HCT116 (cell line): ENCODE measurements around the gene TPK1. TPM values are rescaled to one million over a fixed set of nuclear protein-coding genes. Genes with fewer than 3 reads are reported as not detected.

ENCODE experiments used
- ATAC-seq: fragments of 200-7000 bp; cut with Tn5 transposase; 2 replicates; pipeline ENCODE4 v1.9.1; 2020; ENCODE audit warnings: mild to moderate bottlenecking, moderate library complexity
- BruUV-seq: library from RNA; stranded (reverse); fragments of 400-500 nt; replicated peaks from 2 replicates; lab custom pipeline; 2021; lab: Mats Ljungman, UMichigan
- CTCF ChIA-PET: fragments of 300-600 bp; sonication (Branson Sonifier 250); formaldehyde crosslinking; loops from one replicate; lab custom pipeline; 2021; ENCODE audit warnings: antibody characterized with exemption; lab: Charles Lee
- POLR2A ChIA-PET: fragments of 300-600, 350-600 bp; sonication (Branson Sonifier 250); formaldehyde crosslinking; loops from one replicate; lab custom pipeline; 2021; ENCODE audit warnings: antibody characterized with exemption; lab: Charles Lee
- RAD21 ChIA-PET, 2 experiments: fragments of 300-600 bp; sonication (Branson Sonifier 250); formaldehyde crosslinking; loops; one replicate each; lab custom pipeline; 2023; ENCODE audit warnings: low total read pairs in 2 of 2; ENCODE audit not compliant: uncharacterized antibody in 2 of 2, unreplicated experiment in 2 of 2, low non-redundant PET in 1 of 2; lab: Charles Lee
- DNase-seq: peaks from one replicate; pipeline ENCODE4 v3.0.0-alpha.2; 2010; ENCODE audit warnings: low read depth, low spot score
- H2AFZ ChIP-seq: fragments of 200-600 bp; shearing (Covaris generic), sonication (generic); 2 replicates; pipeline ENCODE4 v1.6.1; 2017; ENCODE audit warnings: low read depth, mixed run types, mixed read lengths, antibody characterized with exemption, low read length; ENCODE audit not compliant: poor library complexity, severe bottlenecking
- H3K27ac ChIP-seq: 2 replicates; pipeline ENCODE4 v1.5.1; 2012; ENCODE audit warnings: low read depth, low read length
- H3K27me3 ChIP-seq: fragments of 200-600 bp; sonication (generic); 2 replicates; pipeline ENCODE4 v1.6.1; 2016; ENCODE audit warnings: mixed run types, low read length, mixed read lengths; ENCODE audit not compliant: insufficient read depth
- H3K36me3 ChIP-seq, 2 experiments: fragments of 200-500 bp in 1 of 2; fragments of 200-600 bp in 1 of 2; sonication (Bioruptor generic) in 1 of 2; sonication (generic) in 1 of 2; 2 replicates each; pipeline versions ENCODE4 v1.5.1 to v1.6.1; 2014 to 2016; ENCODE audit warnings: low read length in 2 of 2, inconsistent platforms in 1 of 2, mixed read lengths in 1 of 2, mixed run types in 1 of 2; ENCODE audit not compliant: insufficient read depth in 2 of 2, control insufficient read depth in 1 of 2
- H3K4me1 ChIP-seq, 2 experiments: fragments of 200-600 bp in 1 of 2; sonication (generic) in 1 of 2; 2 replicates each; pipeline versions ENCODE4 v1.5.1 to v1.6.1; 2012 to 2017; ENCODE audit warnings: low read length in 2 of 2, inconsistent platforms in 1 of 2, mild to moderate bottlenecking in 1 of 2, mixed read lengths in 1 of 2, mixed run types in 1 of 2, moderate library complexity in 1 of 2; ENCODE audit not compliant: insufficient read depth in 2 of 2, control insufficient read depth in 1 of 2
- H3K4me2 ChIP-seq: fragments of 200-600 bp; sonication (generic); 2 replicates; pipeline ENCODE4 v1.6.1; 2017; ENCODE audit warnings: mixed run types, low read length, mixed read lengths
- H3K4me3 ChIP-seq, 2 experiments: fragments of 200-600 bp in 1 of 2; sonication (generic) in 1 of 2; replicated peaks in 1 of 2; 2 replicates each; pipeline ENCODE4 v1.5.1; 2011 to 2016; ENCODE audit warnings: low read length in 2 of 2, control low read depth in 1 of 2, low read depth in 1 of 2, mild to moderate bottlenecking in 1 of 2, mixed read lengths in 1 of 2, mixed run types in 1 of 2
- H3K79me2 ChIP-seq: fragments of 200-600 bp; sonication (generic); 2 replicates; pipeline ENCODE4 v1.6.1; 2017; ENCODE audit warnings: mild to moderate bottlenecking, mixed run types, low read length, moderate library complexity, mixed read lengths; ENCODE audit not compliant: insufficient read depth
- H3K9ac ChIP-seq: fragments of 200-600 bp; sonication (generic); 2 replicates; pipeline ENCODE4 v1.6.1; 2016; ENCODE audit warnings: low read length, mixed read lengths
- H3K9me2 ChIP-seq: fragments of 200-600 bp; sonication (generic), shearing (Covaris generic); 2 replicates; pipeline ENCODE4 v1.6.1; 2017; ENCODE audit warnings: mixed run types, mild to moderate bottlenecking, moderate library complexity; ENCODE audit not compliant: insufficient read depth
- H3K9me3 ChIP-seq, 2 experiments: fragments of 200-500 bp in 1 of 2; fragments of 200-600 bp in 1 of 2; sonication (Bioruptor generic) in 1 of 2; sonication (generic) in 1 of 2; 2 replicates each; pipeline ENCODE4 v1.6.1; 2014 to 2017; ENCODE audit warnings: low read length in 2 of 2, mixed read lengths in 2 of 2, inconsistent platforms in 1 of 2, low read depth in 1 of 2, mild to moderate bottlenecking in 1 of 2, mixed run types in 1 of 2, moderate library complexity in 1 of 2; ENCODE audit not compliant: control insufficient read depth in 1 of 2, insufficient read depth in 1 of 2
- H4K20me1 ChIP-seq: fragments of 200-600 bp; sonication (generic), shearing (Covaris generic); 2 replicates; pipeline ENCODE4 v1.6.1; 2017; ENCODE audit warnings: mixed run types, mild to moderate bottlenecking, moderate library complexity; ENCODE audit not compliant: insufficient read depth
- ELF1 ChIP-seq: IDR thresholded peaks from 2 replicates; pipeline ENCODE4 v1.6.1; 2012; ENCODE audit warnings: low read depth, borderline replicate concordance
- EZH2 ChIP-seq: fragments of 200-600 bp; sonication (generic); IDR thresholded peaks from 2 replicates; pipeline ENCODE4 v1.6.1; 2017; ENCODE audit warnings: antibody characterized with exemption, mixed run types
- EZH2phosphoT487 ChIP-seq: fragments of 200-600 bp; IDR thresholded peaks from 2 replicates; pipeline ENCODE4 v1.6.1; 2018; ENCODE audit warnings: antibody characterized with exemption, borderline replicate concordance
- JUND ChIP-seq: IDR thresholded peaks from 2 replicates; pipeline ENCODE4 v1.6.1; 2012
- TCF7L2 ChIP-seq: IDR thresholded peaks from 2 replicates; pipeline ENCODE4 v1.7.0; 2011; ENCODE audit warnings: borderline replicate concordance, inconsistent platforms; ENCODE audit not compliant: insufficient read depth, insufficient read length; ENCODE audit errors: extremely low read depth
- YY1 ChIP-seq: IDR thresholded peaks from 2 replicates; pipeline ENCODE4 v1.6.1; 2011; ENCODE audit warnings: low read length, low read depth, moderate library complexity, mild to moderate bottlenecking; ENCODE audit not compliant: insufficient replicate concordance; ENCODE audit errors: extremely low read depth
- ZNF274 ChIP-seq: fragments of 200-500 bp; sonication (Bioruptor generic); IDR thresholded peaks from 2 replicates; pipeline ENCODE4 v1.6.1; 2014; ENCODE audit warnings: mild to moderate bottlenecking, low read depth, low read length, inconsistent platforms
- intact Hi-C: fragments of 100-400 bp; cut with micrococcal nuclease; formaldehyde crosslinking; loops from 2 replicates; pipeline ENCODE4 v1.10.0; 2022
- total RNA-seq: library from RNA; stranded (reverse); gene quantifications from one replicate; pipeline ENCODE4 v1.2.1, GENCODE V29; 2021; ENCODE audit not compliant: unreplicated experiment
- TF ChIP-seq, protein P1 (sequence below): IDR thresholded peaks from 2 replicates; pipeline ENCODE4 v1.6.1; 2012; ENCODE audit warnings: low read depth
- TF ChIP-seq, protein P2 (sequence below): IDR thresholded peaks from 2 replicates; pipeline ENCODE4 v1.6.1; 2011; ENCODE audit warnings: mild to moderate bottlenecking, low read length, moderate library complexity; ENCODE audit not compliant: insufficient replicate concordance; ENCODE audit errors: extremely low read depth
- TF ChIP-seq, protein P3 (sequence below): IDR thresholded peaks from 2 replicates; pipeline ENCODE4 v1.6.1; 2012

Gene TPK1
- total RNA-seq, 1 experiment from 2014 or later: 5.4 TPM

DNA sequence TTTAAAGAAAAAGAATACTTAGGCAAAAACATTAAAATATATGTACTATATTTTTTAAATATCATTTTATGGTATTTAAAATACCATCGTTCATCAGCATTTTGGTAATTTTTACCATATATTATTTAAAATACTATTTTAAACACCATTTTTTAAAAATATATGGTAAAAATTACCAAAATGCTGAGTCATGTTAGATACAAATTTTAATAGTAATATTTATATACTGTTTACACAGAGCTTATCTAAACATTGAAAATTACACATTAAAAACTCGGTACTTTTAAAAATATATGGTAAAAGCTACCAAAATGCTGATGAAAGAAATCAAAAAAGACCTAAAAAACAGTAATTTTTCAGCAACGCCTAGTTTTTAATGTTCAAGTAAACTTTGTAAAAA is 105.6 kb downstream of the TPK1 start (continued):
- TF ChIP-seq, protein P1, sequence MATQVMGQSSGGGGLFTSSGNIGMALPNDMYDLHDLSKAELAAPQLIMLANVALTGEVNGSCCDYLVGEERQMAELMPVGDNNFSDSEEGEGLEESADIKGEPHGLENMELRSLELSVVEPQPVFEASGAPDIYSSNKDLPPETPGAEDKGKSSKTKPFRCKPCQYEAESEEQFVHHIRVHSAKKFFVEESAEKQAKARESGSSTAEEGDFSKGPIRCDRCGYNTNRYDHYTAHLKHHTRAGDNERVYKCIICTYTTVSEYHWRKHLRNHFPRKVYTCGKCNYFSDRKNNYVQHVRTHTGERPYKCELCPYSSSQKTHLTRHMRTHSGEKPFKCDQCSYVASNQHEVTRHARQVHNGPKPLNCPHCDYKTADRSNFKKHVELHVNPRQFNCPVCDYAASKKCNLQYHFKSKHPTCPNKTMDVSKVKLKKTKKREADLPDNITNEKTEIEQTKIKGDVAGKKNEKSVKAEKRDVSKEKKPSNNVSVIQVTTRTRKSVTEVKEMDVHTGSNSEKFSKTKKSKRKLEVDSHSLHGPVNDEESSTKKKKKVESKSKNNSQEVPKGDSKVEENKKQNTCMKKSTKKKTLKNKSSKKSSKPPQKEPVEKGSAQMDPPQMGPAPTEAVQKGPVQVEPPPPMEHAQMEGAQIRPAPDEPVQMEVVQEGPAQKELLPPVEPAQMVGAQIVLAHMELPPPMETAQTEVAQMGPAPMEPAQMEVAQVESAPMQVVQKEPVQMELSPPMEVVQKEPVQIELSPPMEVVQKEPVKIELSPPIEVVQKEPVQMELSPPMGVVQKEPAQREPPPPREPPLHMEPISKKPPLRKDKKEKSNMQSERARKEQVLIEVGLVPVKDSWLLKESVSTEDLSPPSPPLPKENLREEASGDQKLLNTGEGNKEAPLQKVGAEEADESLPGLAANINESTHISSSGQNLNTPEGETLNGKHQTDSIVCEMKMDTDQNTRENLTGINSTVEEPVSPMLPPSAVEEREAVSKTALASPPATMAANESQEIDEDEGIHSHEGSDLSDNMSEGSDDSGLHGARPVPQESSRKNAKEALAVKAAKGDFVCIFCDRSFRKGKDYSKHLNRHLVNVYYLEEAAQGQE: no peak
- TF ChIP-seq, protein P2, sequence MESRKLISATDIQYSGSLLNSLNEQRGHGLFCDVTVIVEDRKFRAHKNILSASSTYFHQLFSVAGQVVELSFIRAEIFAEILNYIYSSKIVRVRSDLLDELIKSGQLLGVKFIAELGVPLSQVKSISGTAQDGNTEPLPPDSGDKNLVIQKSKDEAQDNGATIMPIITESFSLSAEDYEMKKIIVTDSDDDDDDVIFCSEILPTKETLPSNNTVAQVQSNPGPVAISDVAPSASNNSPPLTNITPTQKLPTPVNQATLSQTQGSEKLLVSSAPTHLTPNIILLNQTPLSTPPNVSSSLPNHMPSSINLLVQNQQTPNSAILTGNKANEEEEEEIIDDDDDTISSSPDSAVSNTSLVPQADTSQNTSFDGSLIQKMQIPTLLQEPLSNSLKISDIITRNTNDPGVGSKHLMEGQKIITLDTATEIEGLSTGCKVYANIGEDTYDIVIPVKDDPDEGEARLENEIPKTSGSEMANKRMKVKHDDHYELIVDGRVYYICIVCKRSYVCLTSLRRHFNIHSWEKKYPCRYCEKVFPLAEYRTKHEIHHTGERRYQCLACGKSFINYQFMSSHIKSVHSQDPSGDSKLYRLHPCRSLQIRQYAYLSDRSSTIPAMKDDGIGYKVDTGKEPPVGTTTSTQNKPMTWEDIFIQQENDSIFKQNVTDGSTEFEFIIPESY: no peak
- TF ChIP-seq JUND (no peak), EZH2phosphoT487 (no peak), ELF1 (no peak), TCF7L2 (no peak), EZH2 (no peak)

DNA sequence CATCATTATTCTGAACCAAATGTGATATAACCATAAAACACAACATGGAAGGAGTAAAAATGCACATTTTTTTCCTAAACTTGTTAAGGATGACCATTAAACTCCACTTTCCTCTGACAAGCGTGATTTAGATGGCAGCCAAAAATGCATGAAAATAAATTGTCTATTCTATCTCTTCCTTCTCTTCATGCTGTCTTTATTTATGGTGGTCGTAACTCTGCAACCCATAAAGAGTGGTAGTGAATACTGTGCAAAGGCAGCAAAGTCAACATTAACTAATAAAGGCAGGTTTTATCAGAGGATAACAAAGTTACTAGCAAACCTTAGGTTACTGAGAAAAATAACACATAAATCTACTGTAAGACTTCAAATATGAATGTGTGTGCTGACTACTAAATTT is 106.6 kb downstream of the TPK1 start:
- ChIA-PET RAD21 (no interaction called here), CTCF (interaction anchor here (1.2 to 1.8 kb wide), 2 partner anchors 9 to 10 kb away, joined by 3 to 8 read pairs; no protein-coding TSS in a partner anchor), POLR2A (no interaction called here)
- no peak for TF ChIP-seq YY1
- TF ChIP-seq, protein P3, sequence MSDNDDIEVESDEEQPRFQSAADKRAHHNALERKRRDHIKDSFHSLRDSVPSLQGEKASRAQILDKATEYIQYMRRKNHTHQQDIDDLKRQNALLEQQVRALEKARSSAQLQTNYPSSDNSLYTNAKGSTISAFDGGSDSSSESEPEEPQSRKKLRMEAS: no peak
- no peak for TF ChIP-seq EZH2
- TF ChIP-seq, protein P2: no peak
- TF ChIP-seq, protein P1: no peak
- TF ChIP-seq ZNF274: no peak
- no peaks in the 10 kb centered on the region for H3K79me2 ChIP-seq
- BruUV-seq: no TSS peak
- no peak overlapping the region for H3K4me3 ChIP-seq
- H3K4me1 ChIP-seq: no peaks in the 10 kb centered on the region
- H3K36me3 ChIP-seq: no peaks in the 10 kb centered on the region
- H3K4me2 ChIP-seq: no peak overlapping the region
- no peaks in the 10 kb centered on the region for H3K27me3 ChIP-seq
- intact Hi-C loops: no loop called here
- no peaks in the 10 kb centered on the region for H3K9me3 ChIP-seq
- no peak overlapping the region for H2AFZ ChIP-seq
- ATAC-seq (no peak), DNase-seq (no peak)
- H4K20me1 ChIP-seq: no peaks in the 10 kb centered on the region
- H3K9me2 ChIP-seq: no peaks in the 10 kb centered on the region
- H3K9ac ChIP-seq: no peak overlapping the region
- no peak overlapping the region for H3K27ac ChIP-seq
